ENCODE data around the gene COA1. TPM values are rescaled to one million over a fixed set of nuclear protein-coding genes. Genes with fewer than 3 reads are reported as not detected.
"Not testable (repeated sequence)": the region's sequence is repeated elsewhere in the genome, so short reads cannot be mapped to it uniquely, and the experiment has no call there.

Gene COA1
- polyA plus RNA-seq, 1 donor from 2014 or later: 157 TPM

- no peaks in the 10 kb centered on the region for H3K9me3 ChIP-seq (ENCODE audit: low read length)
- no peaks in the 10 kb centered on the region for H3K79me2 ChIP-seq (replicated peaks; ENCODE audit: insufficient read depth, low read length)
- no peaks in the 10 kb centered on the region for H3K27me3 ChIP-seq (ENCODE audit: insufficient read depth, low read depth, low read length)
- no peak overlapping the region for H2AFZ ChIP-seq (ENCODE audit: low read depth, low read length)
- no peaks in the 10 kb centered on the region for H3F3A ChIP-seq (ENCODE audit: insufficient read depth, low read length, poor library complexity, severe bottlenecking)
- H3K4me3 ChIP-seq (ENCODE audit: low read length): no peak overlapping the region
- no peaks in the 10 kb centered on the region for H4K20me1 ChIP-seq (ENCODE audit: insufficient read depth)
- no peak overlapping the region for H3K4me2 ChIP-seq (ENCODE audit: low read length)
- H3K27ac ChIP-seq (ENCODE audit: low read length): no peak overlapping the region
- no peaks in the 10 kb centered on the region for H3K9me2 ChIP-seq (ENCODE audit: insufficient read depth, low read length)
- H3K9ac ChIP-seq (ENCODE audit: low read length): no peak overlapping the region
- H3K36me3 ChIP-seq (ENCODE audit: insufficient read depth, low read length): no peaks in the 10 kb centered on the region
- TF ChIP-seq TAF1 (IDR thresholded peaks at IDR 0.05; ENCODE audit: low read depth) (no peak), EZH2 (IDR thresholded peaks at IDR 0.05; ENCODE audit: borderline replicate concordance, insufficient read depth, low read length, poor library complexity, severe bottlenecking) (no peak), POLR2AphosphoS5 (IDR thresholded peaks at IDR 0.05) (no peak), MXI1 (conservative IDR thresholded peaks at IDR 0.05; ENCODE audit: poor library complexity, severe bottlenecking) (no peak), RAD21 (conservative IDR thresholded peaks at IDR 0.05) (no peak), REST (IDR thresholded peaks at IDR 0.05; ENCODE audit: borderline replicate concordance) (no peak), SMC3 (conservative IDR thresholded peaks at IDR 0.05; ENCODE audit: poor library complexity) (no peak), EP300 (conservative IDR thresholded peaks at IDR 0.05; ENCODE audit: poor library complexity, severe bottlenecking) (no peak)
- TF ChIP-seq, protein P1, sequence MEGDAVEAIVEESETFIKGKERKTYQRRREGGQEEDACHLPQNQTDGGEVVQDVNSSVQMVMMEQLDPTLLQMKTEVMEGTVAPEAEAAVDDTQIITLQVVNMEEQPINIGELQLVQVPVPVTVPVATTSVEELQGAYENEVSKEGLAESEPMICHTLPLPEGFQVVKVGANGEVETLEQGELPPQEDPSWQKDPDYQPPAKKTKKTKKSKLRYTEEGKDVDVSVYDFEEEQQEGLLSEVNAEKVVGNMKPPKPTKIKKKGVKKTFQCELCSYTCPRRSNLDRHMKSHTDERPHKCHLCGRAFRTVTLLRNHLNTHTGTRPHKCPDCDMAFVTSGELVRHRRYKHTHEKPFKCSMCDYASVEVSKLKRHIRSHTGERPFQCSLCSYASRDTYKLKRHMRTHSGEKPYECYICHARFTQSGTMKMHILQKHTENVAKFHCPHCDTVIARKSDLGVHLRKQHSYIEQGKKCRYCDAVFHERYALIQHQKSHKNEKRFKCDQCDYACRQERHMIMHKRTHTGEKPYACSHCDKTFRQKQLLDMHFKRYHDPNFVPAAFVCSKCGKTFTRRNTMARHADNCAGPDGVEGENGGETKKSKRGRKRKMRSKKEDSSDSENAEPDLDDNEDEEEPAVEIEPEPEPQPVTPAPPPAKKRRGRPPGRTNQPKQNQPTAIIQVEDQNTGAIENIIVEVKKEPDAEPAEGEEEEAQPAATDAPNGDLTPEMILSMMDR (IDR thresholded peaks at IDR 0.05; ENCODE audit: poor library complexity, severe bottlenecking): no peak
Observed at GRCh38 chr7:43602256-43602655, 127.1 kb downstream of the COA1 start.

DNA sequence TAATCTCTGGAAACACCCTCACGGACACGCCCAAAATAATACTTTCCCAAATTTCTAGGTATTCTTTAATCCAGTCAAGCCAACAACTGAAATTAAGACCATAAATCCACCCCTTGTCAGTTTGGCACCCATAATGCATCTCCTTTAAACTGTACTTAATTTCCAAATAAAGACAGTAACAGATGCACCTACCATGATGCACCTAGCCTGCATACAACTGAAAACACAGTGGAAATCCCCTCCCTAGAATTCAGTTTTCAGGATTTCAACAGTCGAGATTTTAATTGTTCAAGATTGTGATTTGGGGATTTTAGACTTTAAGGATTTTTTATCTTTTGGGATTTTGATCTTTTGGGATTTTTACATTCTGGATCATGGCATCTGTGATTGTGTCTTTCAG lies 129.3 kb downstream of the COA1 start:
- Histone ChIP-seq H3K4me3 (ENCODE audit: low read length) (no peak overlapping the region), H4K20me1 (ENCODE audit: insufficient read depth) (no peaks in the 10 kb centered on the region), H3K9me2 (ENCODE audit: insufficient read depth, low read length) (no peaks in the 10 kb centered on the region), H3K9ac (ENCODE audit: low read length) (no peak overlapping the region), H3F3A (ENCODE audit: insufficient read depth, low read length, poor library complexity, severe bottlenecking) (no peaks in the 10 kb centered on the region), H3K36me3 (ENCODE audit: insufficient read depth, low read length) (no peaks in the 10 kb centered on the region), H3K9me3 (ENCODE audit: low read length) (no peaks in the 10 kb centered on the region), H3K4me2 (ENCODE audit: low read length) (no peak overlapping the region), H3K27ac (ENCODE audit: low read length) (no peak overlapping the region), H2AFZ (ENCODE audit: low read depth, low read length) (no peak overlapping the region), H3K27me3 (ENCODE audit: insufficient read depth, low read depth, low read length) (no peaks in the 10 kb centered on the region), H3K79me2 (replicated peaks; ENCODE audit: insufficient read depth, low read length) (no peaks in the 10 kb centered on the region)
- TF ChIP-seq REST (IDR thresholded peaks at IDR 0.05; ENCODE audit: borderline replicate concordance) (no peak), EZH2 (IDR thresholded peaks at IDR 0.05; ENCODE audit: borderline replicate concordance, insufficient read depth, low read length, poor library complexity, severe bottlenecking) (no peak), TAF1 (IDR thresholded peaks at IDR 0.05; ENCODE audit: low read depth) (no peak), MXI1 (conservative IDR thresholded peaks at IDR 0.05; ENCODE audit: poor library complexity, severe bottlenecking) (no peak), POLR2AphosphoS5 (IDR thresholded peaks at IDR 0.05) (no peak)
- TF ChIP-seq, protein P1 (IDR thresholded peaks at IDR 0.05; ENCODE audit: poor library complexity, severe bottlenecking): no peak

DNA sequence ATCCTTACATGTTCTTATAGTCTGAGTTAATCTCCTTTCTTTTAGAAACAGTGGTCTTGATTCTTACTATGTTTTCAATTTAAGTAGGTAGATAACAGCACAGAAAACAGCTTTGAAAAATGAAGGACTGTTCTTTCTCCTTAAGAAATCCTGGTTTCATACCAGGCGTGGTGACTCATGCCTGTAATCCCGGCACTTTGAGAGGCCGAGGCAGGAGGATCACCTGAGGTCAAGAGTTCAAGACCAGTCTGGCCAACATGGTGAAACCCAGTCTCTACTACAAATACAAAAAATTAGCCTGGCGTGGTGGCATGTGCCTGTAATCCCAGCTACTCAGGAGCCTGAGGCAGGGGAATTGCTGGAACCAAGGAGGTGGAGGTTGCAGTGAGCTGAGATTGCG lies 132.9 kb downstream of the COA1 start:
- not testable (repeated sequence) for H4K20me1 ChIP-seq (ENCODE audit: insufficient read depth); H2AFZ ChIP-seq (ENCODE audit: low read depth, low read length); H3K9me3 ChIP-seq (ENCODE audit: low read length); H3K9me2 ChIP-seq (ENCODE audit: insufficient read depth, low read length); H3K36me3 ChIP-seq (ENCODE audit: insufficient read depth, low read length); H3F3A ChIP-seq (ENCODE audit: insufficient read depth, low read length, poor library complexity, severe bottlenecking); H3K9ac ChIP-seq (ENCODE audit: low read length); H3K27me3 ChIP-seq (ENCODE audit: insufficient read depth, low read depth, low read length); H3K4me2 ChIP-seq (ENCODE audit: low read length); H3K27ac ChIP-seq (ENCODE audit: low read length); H3K4me3 ChIP-seq (ENCODE audit: low read length)
- H3K79me2 ChIP-seq (replicated peaks; ENCODE audit: insufficient read depth, low read length): peaks cover 11% of the 10 kb centered on the region

Measured in neural cell (in vitro differentiated cells).